HG03025 (cell line): ENCODE data around the gene DUS1L.

Experiments used
- ATAC-seq: cut with Tn5 transposase; IDR thresholded peaks from one replicate; pipeline ENCODE4 v1.9.1; 2021; ENCODE audit warnings: mild to moderate bottlenecking, moderate library complexity; ENCODE audit not compliant: unreplicated experiment, low FRiP score

The DUS1L gene

GRCh38 chr17:82077617-82078358 is 12.2 kb upstream of the DUS1L start:
- no peak for ATAC-seq

GRCh38 chr17:82076785-82077591 is 11.4 kb upstream of the DUS1L start:
- no peak for ATAC-seq

DNA sequence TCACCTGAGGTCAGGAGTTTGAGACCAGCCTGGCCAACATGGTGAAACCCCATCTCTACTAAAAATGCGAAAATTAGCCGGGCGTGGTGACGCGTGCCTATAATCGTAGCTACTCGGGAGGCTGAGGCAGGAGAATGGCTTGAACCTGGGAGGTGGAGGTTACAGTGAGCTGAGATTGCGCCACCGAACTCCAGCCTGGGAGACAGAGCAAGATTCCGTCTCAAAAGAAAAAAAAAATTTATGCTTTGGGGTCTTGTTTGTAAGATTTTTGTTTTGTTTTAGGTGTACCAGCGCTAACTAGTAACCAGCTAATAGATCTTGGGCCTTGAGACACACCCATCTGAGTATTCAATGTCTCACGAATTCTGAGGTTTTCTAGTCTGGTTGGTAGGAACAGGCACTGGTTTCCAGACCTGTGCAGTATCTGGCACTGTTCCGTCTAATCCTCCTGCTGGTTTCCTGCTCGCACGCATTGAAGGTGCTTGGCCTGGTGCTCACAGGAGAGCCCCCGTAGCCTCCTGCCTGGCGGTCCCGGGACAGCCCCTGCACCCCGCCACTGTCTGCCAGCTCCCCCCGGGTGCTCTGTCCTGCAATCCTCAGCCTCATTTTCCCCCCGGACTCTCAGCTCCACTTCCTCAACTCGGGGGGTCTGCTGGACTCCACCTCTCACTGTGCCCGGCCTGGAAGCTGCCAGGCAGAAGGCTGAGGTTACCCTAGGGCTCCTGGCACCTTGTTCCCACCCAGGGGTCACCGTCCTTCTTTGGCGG is 10.6 kb upstream of the DUS1L start:
- no peak for ATAC-seq

GRCh38 chr17:82073446-82073845 is 7.8 kb upstream of the DUS1L start:
- ATAC-seq, result no peak

- ATAC-seq, result no peak
Measured at GRCh38 chr17:82072827-82073226, 7.2 kb upstream of the DUS1L start.

DNA sequence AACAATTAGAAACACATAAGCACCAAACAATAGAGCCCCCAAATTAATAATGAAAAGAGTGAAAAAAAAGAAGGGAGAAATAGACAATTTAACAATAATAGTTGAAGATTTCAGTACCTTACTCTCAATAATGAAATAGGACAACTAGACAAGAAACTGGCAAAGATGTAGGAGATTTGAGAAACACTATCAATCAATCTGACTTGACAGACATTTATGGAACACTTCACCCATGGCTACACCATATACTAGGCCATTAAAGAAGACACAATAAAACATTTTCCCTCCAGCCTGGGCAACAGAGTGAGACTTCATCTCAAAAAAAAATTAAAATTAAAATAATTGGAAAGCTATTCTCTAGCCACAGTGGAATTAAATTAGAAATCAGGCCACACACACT is 5.0 kb upstream of the DUS1L start:
- no peak for ATAC-seq

DNA sequence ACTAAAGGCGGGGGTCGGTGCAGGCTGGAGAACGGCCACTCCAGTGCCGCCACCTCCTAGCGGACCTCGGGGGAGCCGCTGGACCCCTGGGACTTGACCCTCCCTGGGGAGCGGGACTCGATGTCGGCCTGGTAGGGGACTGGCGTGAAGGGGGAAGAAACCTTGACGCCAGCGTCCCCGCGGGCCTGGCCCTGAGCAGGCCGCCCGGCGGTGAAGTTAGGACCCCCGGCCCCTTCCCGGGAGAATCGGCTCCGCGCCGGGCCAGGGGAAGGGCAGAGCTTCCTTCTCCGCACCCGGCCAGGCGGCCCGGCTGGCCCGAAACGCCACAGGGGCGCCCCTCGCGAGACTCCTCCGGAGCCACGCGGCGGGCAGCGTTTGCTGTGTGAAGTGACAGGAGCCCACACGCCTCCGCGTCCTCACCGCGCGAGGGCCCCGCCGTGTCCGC is 389 bp downstream of the DUS1L start:
- ATAC-seq, result peak; percentile 15

DNA sequence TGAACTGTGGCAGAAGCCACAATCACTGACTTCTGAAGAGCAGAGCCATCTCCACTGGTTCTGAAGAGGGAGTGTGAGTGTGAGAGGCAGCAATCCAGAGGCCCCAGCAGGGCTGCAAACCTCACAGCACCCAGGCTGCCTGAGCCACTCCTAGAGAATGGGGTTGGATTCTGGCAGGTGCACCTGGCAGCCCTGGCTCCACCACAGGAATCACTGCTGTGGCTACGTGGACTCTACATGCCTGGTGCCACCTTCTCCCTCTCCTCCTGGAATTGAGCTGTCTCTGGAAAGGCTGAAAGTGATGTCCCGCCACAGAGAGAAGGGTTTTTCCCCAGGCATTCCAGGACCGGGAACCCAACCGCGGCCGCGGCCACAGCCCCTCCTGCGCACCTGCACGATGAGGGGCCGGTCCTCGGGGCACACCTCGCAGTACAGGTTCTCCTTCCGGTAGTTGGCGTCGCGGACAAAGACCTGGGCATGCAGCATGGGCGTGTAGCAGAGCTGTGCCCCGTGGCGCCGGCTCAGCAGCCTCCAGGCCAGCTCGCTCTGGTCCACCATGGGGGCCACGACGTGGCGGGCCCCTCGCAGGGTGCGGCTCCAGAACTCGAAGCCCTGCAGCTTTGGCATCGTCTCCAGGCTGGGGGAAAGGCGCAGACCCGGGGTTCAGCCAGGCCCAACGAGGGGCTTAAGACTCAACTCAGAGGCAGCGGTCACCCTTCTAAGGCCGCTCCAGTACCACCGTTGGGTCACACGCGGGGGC is 991 bp downstream of the DUS1L start:
- no peak for ATAC-seq

DNA sequence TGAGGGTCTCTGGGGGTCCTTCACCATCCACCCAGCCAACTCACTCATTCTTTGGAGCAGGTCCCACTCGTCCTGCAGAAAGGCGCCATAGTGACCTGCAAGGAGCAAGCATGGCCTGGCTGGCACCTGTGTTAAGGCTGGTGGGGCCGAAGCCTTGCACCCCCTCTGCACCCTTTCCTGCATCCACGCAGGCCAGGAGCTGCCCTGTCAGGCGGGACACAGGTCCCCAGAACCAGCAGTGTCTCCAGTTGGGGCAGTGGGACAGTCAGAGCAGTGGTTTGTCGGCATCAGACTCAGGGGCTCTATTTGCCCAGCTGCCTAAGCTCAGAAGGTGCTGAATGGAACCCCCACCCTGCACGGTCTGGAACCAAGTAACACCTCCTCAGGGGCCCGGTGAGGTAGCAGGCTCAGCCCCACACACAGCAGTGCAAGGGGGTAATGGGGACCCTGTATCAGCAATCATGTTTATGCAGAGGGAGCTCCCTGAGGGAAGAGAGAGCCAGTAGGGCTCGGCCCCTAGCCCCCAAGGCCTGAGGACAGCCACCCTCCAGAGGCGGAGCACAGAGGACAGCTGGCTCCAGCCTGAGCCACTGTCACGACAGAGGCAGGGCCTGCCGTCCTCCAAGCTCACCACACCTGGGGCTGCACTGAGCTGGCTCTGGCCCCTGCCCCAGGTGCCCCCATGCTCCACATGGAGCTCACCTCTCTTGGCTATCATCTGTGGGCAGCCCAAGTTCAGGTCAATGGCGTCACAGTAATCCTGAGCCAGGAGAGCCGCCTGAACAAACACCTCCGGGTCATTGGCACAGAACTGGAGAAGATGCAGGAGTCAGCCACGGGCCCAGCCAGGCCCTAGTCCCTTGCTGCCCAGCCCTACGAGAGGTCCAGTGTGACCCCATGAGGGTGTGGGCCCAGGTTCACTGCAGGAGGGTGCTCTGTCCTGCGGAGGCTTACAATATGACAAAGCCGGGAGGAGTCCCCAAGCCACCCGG is 1.9 kb downstream of the DUS1L start:
- ATAC-seq, result no peak

DNA sequence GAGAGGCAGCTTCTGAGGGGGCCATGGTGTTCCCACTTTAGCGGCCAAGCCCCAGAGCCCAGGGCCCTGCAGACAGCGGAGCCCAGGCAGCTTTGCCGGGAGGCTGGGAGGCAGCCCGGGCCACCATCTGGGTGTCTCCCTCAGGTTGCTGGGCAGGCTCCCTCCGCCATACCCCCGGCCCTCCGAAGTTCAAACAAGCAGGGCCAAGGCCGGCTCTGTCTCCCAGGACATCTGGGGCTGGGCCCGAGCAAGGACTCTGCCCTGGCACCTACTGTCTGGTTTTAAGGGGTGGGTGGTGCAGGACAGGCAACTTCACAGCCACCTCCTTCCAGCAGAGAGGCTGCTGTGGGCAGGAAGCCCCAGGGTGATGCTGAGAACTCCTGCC is 2.6 kb downstream of the DUS1L start:
- no peak for ATAC-seq

DNA sequence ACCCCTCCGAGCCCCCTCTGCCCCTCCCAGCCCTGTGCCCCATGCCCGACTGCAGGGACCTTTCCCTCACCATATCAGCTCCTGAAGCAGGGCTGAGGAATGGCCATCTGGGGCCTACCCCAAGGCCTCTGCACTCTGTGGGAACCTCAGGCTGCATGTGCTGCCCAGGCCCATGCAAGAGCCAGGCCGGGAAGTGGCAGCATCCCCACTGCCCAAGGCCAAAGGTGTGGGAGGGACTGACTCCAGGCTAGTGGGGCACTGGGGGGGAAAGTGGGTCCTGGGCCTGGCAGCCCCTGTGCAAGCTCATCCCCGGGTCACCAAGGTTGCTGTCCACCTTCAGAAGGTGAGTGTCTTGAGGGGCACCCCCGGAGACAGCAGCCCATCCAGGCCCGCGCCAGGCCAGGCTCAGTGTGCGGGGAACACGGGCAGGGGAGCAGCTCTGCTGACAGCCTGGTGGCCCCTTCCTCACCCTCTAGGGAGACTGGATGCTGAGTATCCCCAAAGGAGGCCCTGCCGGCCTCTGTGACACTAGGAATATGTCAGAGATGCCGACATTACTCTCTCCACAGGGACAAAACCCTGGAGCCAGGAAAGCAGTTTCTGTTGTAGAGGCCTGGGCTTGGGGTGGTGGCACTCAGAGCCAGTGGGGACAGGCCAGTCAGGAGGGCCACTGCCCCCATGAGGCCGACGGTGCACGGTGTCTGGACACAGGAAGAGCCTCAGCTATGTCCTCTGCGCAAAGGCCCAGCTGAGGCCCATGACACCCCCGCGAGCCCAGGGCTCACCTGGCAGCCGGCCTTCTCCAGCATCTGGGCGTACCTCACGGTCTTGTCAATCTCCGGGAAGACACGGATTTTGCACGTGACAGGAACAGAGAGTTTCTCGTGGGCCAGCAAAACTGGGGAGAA is 3.3 kb downstream of the DUS1L start:
- ATAC-seq, result no peak

GRCh38 chr17:82061047-82061925 is 4.3 kb downstream of the DUS1L start:
- ATAC-seq, result no peak

GRCh38 chr17:82060614-82061013 is 5.0 kb downstream of the DUS1L start:
- no peak for ATAC-seq

GRCh38 chr17:82060001-82060380 is 5.6 kb downstream of the DUS1L start:
- no peak for ATAC-seq

- no peak for ATAC-seq
Measured at GRCh38 chr17:82059272-82060000, 6.2 kb downstream of the DUS1L start.

GRCh38 chr17:82058855-82059249 is 6.8 kb downstream of the DUS1L start:
- no peak for ATAC-seq
